OCI-LY7 (cell line): ENCODE results near the gene SRP68. TPM values are rescaled to one million over a fixed set of nuclear protein-coding genes. Genes with fewer than 3 reads are reported as not detected.

ENCODE experiments used
- BruUV-seq: library from RNA; stranded (reverse); fragments of 400-500 nt; replicated peaks from 2 replicates; lab custom pipeline; 2021; lab: Mats Ljungman, UMichigan
- CTCF ChIA-PET: fragments of 300-600 bp; sonication (Branson Sonifier 250); formaldehyde crosslinking; loops from one replicate; lab custom pipeline; 2022; ENCODE audit warnings: antibody characterized with exemption; ENCODE audit not compliant: unreplicated experiment; lab: Charles Lee
- POLR2A ChIA-PET: fragments of 300-600 bp; sonication (Branson Sonifier 250); formaldehyde crosslinking; loops from one replicate; lab custom pipeline; 2022; ENCODE audit warnings: antibody characterized with exemption; lab: Charles Lee
- DNase-seq: peaks from one replicate; pipeline ENCODE4 v3.0.0-alpha.2; 2015; ENCODE audit warnings: low spot score
- H2AFZ ChIP-seq: fragments of 200-600 bp; sonication (generic), shearing (Covaris generic); 2 replicates; pipeline ENCODE4 v1.6.1; 2014; ENCODE audit warnings: mild to moderate bottlenecking, antibody characterized with exemption, low read length, moderate library complexity
- H3K27ac ChIP-seq: fragments of 200-600 bp; sonication (generic); 2 replicates; pipeline ENCODE4 v1.5.1; 2014; ENCODE audit warnings: mixed run types, low read depth, mild to moderate bottlenecking, moderate library complexity, low read length, inconsistent platforms; ENCODE audit not compliant: poor library complexity, severe bottlenecking
- H3K36me3 ChIP-seq: fragments of 200-600 bp; sonication (generic); 2 replicates; pipeline ENCODE4 v1.6.1; 2014; ENCODE audit warnings: mild to moderate bottlenecking, antibody characterized with exemption, low read length, moderate library complexity, mixed read lengths; ENCODE audit not compliant: insufficient read depth
- H3K4me1 ChIP-seq: fragments of 200-600 bp; sonication (generic); 2 replicates; pipeline ENCODE4 v1.5.1; 2014; ENCODE audit warnings: mild to moderate bottlenecking, low read length; ENCODE audit not compliant: insufficient read depth, poor library complexity, severe bottlenecking
- H3K4me2 ChIP-seq: fragments of 200-600 bp; sonication (generic); 2 replicates; pipeline ENCODE4 v1.6.1; 2014; ENCODE audit warnings: mild to moderate bottlenecking, low read length
- H3K4me3 ChIP-seq: fragments of 200-600 bp; sonication (generic); 2 replicates; pipeline ENCODE4 v1.5.1; 2014; ENCODE audit warnings: mild to moderate bottlenecking, low read depth, low read length; ENCODE audit not compliant: poor library complexity, severe bottlenecking
- H3K79me2 ChIP-seq: fragments of 200-600 bp; sonication (generic); 2 replicates; pipeline ENCODE4 v1.6.1; 2016; ENCODE audit warnings: low read depth, mild to moderate bottlenecking, low read length, moderate library complexity, mixed read lengths; ENCODE audit not compliant: insufficient read depth
- H3K9me2 ChIP-seq: fragments of 200-600 bp; sonication (generic); 2 replicates; pipeline ENCODE4 v1.6.1; 2016; ENCODE audit warnings: mild to moderate bottlenecking, low read length, mixed read lengths; ENCODE audit not compliant: insufficient read depth
- H3K9me3 ChIP-seq: fragments of 200-600 bp; sonication (generic); 2 replicates; pipeline ENCODE4 v1.6.1; 2014; ENCODE audit warnings: mild to moderate bottlenecking, mixed run types, low read length, mixed read lengths
- H4K20me1 ChIP-seq: fragments of 200-600 bp; sonication (generic); 2 replicates; pipeline ENCODE4 v1.6.1; 2014; ENCODE audit warnings: mild to moderate bottlenecking, antibody characterized with exemption, low read length, moderate library complexity, mixed read lengths; ENCODE audit not compliant: insufficient read depth
- EZH2phosphoT487 ChIP-seq: fragments of 200-600 bp; sonication (generic); IDR thresholded peaks from 2 replicates; pipeline ENCODE4 v1.6.1; 2018; ENCODE audit warnings: low read depth, borderline replicate concordance, mild to moderate bottlenecking, mixed run types, antibody characterized with exemption, low read length, moderate library complexity, mixed read lengths
- intact Hi-C: fragments of 100-400 bp; cut with micrococcal nuclease; formaldehyde crosslinking; loops from one replicate; pipeline ENCODE4 v1.10.0; 2022; ENCODE audit not compliant: unreplicated experiment
- total RNA-seq, 2 experiments: library from RNA; depleted of rRNA in 1 of 2; stranded (reverse); fragments of >200 nt in 1 of 2; shearing (Covaris generic) in 1 of 2; gene quantifications; 2 replicates each; pipeline ENCODE4 v1.2.3, GENCODE V29; 2014 to 2022
- TF ChIP-seq, protein P1 (sequence below): fragments of 200-600 bp; sonication (generic); conservative IDR thresholded peaks from 2 replicates; pipeline ENCODE4 v1.5.1; 2014; ENCODE audit warnings: mild to moderate bottlenecking, antibody characterized with exemption, low read length, moderate library complexity, mixed read lengths

The SRP68 gene
- total RNA-seq, 2 experiments from 2014 or later = 54.0 to 200 TPM

GRCh38 chr17:76106703-76107102 lies 34.4 kb upstream of the SRP68 start:
- ChIA-PET POLR2A (interaction anchor here (0.6 to 1.4 kb wide), 4 partner anchors 36 to 317 kb away, joined by 3 to 5 read pairs (median 3); no protein-coding TSS in a partner anchor), CTCF (interaction anchor here (1.2 to 1.5 kb wide), 2 partner anchors 76 to 93 kb away, joined by 4 to 7 read pairs; no protein-coding TSS in a partner anchor)
- Histone ChIP-seq H3K9me2 (no peaks in the 10 kb centered on the region), H4K20me1 (no peaks in the 10 kb centered on the region), H3K4me1 (peaks cover 29% of the 10 kb centered on the region), H3K36me3 (peaks cover 5% of the 10 kb centered on the region), H3K27ac (no peak overlapping the region), H3K79me2 (peaks cover 10% of the 10 kb centered on the region; the same call in 1 of the 2 replicates), H3K4me2 (peak overlapping the region; percentile 2; the same call in 1 of the 2 replicates), H2AFZ (peak overlapping the region; percentile 65), H3K9me3 (no peaks in the 10 kb centered on the region), H3K4me3 (no peak overlapping the region)
- BruUV-seq = no TSS peak
- DNase-seq = no peak
- intact Hi-C loops = loop anchor here (1.0 to 10.0 kb wide), 2 partner anchors 92 to 202 kb away; partner anchors contain the start of gene MRPL38
- TF ChIP-seq, protein P1, sequence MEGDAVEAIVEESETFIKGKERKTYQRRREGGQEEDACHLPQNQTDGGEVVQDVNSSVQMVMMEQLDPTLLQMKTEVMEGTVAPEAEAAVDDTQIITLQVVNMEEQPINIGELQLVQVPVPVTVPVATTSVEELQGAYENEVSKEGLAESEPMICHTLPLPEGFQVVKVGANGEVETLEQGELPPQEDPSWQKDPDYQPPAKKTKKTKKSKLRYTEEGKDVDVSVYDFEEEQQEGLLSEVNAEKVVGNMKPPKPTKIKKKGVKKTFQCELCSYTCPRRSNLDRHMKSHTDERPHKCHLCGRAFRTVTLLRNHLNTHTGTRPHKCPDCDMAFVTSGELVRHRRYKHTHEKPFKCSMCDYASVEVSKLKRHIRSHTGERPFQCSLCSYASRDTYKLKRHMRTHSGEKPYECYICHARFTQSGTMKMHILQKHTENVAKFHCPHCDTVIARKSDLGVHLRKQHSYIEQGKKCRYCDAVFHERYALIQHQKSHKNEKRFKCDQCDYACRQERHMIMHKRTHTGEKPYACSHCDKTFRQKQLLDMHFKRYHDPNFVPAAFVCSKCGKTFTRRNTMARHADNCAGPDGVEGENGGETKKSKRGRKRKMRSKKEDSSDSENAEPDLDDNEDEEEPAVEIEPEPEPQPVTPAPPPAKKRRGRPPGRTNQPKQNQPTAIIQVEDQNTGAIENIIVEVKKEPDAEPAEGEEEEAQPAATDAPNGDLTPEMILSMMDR = no peak
- no peak for TF ChIP-seq EZH2phosphoT487

- Histone ChIP-seq H4K20me1 (no peaks in the 10 kb centered on the region), H2AFZ (no peak overlapping the region), H3K9me2 (no peaks in the 10 kb centered on the region), H3K27ac (no peak overlapping the region), H3K4me1 (peaks cover 29% of the 10 kb centered on the region), H3K4me3 (no peak overlapping the region), H3K36me3 (peaks cover 20% of the 10 kb centered on the region), H3K79me2 (peaks cover 10% of the 10 kb centered on the region; the same call in 1 of the 2 replicates), H3K9me3 (no peaks in the 10 kb centered on the region), H3K4me2 (no peak overlapping the region)
- DNase-seq = no peak
- CTCF ChIA-PET = interaction anchor here (0.5 to 1.6 kb wide), 3 partner anchors 87 to 480 kb away, joined by 3 to 6 read pairs (median 5); no protein-coding TSS in a partner anchor
- POLR2A ChIA-PET = interaction anchor here (1.5 to 2.5 kb wide), 2 partner anchors 74 to 250 kb away, joined by 3 to 12 read pairs; no protein-coding TSS in a partner anchor
- intact Hi-C loops = loop anchor here (10.0 kb wide), 1 partner anchor 200 kb away; the partner anchor contains the start of gene MRPL38
- BruUV-seq = no TSS peak
- TF ChIP-seq, protein P1 = no peak
- no peak for TF ChIP-seq EZH2phosphoT487
Measured at GRCh38 chr17:76104896-76105231, 32.5 kb upstream of the SRP68 start.
